HEK293 (cell line): ENCODE results near the gene ARAP3.
A peak's percentile ranks its signal among the peaks of the same experiment; 100 is the strongest.

Experiments
- CTCF ChIA-PET: fragments of 350-600 bp; formaldehyde crosslinking; extraction: SDS; loops from one replicate; lab custom pipeline; 2021; ENCODE audit warnings: antibody characterized with exemption; lab: Yijun Ruan, JAX
- POLR2A ChIA-PET: fragments of 300-600 bp; formaldehyde crosslinking; extraction: SDS; loops from one replicate; lab custom pipeline; 2020; ENCODE audit warnings: antibody characterized with exemption, inconsistent platforms; lab: Yijun Ruan, JAX
- H3K27ac ChIP-seq: fragments of 200-500 bp; sonication (Bioruptor generic); 2 replicates; pipeline ENCODE4 v1.5.1; 2014; ENCODE audit warnings: low read depth, low read length, control low read depth, inconsistent platforms; ENCODE audit errors: extremely low read depth
- H3K36me3 ChIP-seq, 2 experiments: fragments of 200-500 bp in 1 of 2; sonication (Bioruptor generic) in 1 of 2; 1 replicate in 1 of 2; 2 replicates in 1 of 2; pipeline ENCODE4 v1.5.1; 2014 to 2017; ENCODE audit warnings: inconsistent platforms in 2 of 2, low read length in 2 of 2; ENCODE audit not compliant: control insufficient read depth in 2 of 2, insufficient read depth in 1 of 2
- H3K4me1 ChIP-seq: fragments of 200-500 bp; sonication (Bioruptor generic); 2 replicates; pipeline ENCODE4 v1.5.1; 2014; ENCODE audit warnings: mild to moderate bottlenecking, low read length, inconsistent platforms; ENCODE audit not compliant: control insufficient read depth, insufficient read depth
- H3K4me3 ChIP-seq: 2 replicates; pipeline ENCODE4 v1.5.1; 2011; ENCODE audit warnings: low read depth, mild to moderate bottlenecking, control low read depth, low read length, moderate library complexity
- H3K9me3 ChIP-seq: fragments of 200-500 bp; sonication (Bioruptor generic); 2 replicates; pipeline ENCODE4 v1.5.1; 2014; ENCODE audit warnings: low read depth, low read length, inconsistent platforms; ENCODE audit not compliant: control insufficient read depth, insufficient read depth
- EGR2 ChIP-seq: fragments of 450-650 bp; formaldehyde crosslinking; IDR thresholded peaks from 2 replicates; pipeline ENCODE4 v1.5.1; 2016; ENCODE audit warnings: low read depth, missing biosample characterization, missing genetic modification characterization
- GLIS2 ChIP-seq: fragments of 450-650 bp; formaldehyde crosslinking; IDR thresholded peaks from 2 replicates; pipeline ENCODE4 v1.5.1; 2016; ENCODE audit warnings: missing biosample characterization, missing genetic modification characterization
- HOXD13 ChIP-seq: sonication (generic); formaldehyde crosslinking; IDR thresholded peaks from 2 replicates; pipeline ENCODE4 v1.8.0; 2022; ENCODE audit warnings: missing genetic modification reagents, borderline replicate concordance
- INSM2 ChIP-seq: fragments of 450-650 bp; formaldehyde crosslinking; IDR thresholded peaks from 2 replicates; pipeline ENCODE4 v1.5.1; 2016; ENCODE audit warnings: missing biosample characterization, missing genetic modification characterization
- PATZ1 ChIP-seq: fragments of 450-650 bp; formaldehyde crosslinking; IDR thresholded peaks from 2 replicates; pipeline ENCODE4 v1.5.1; 2016; ENCODE audit warnings: missing biosample characterization, missing genetic modification characterization
- PRDM10 ChIP-seq: fragments of 450-650 bp; formaldehyde crosslinking; IDR thresholded peaks from 2 replicates; pipeline ENCODE4 v1.5.1; 2016; ENCODE audit warnings: missing biosample characterization, missing genetic modification characterization
- PRDM4 ChIP-seq: fragments of 450-650 bp; formaldehyde crosslinking; IDR thresholded peaks from 2 replicates; pipeline ENCODE4 v1.5.1; 2017; ENCODE audit warnings: missing biosample characterization, missing genetic modification characterization
- ZBTB44 ChIP-seq: fragments of 450-650 bp; IDR thresholded peaks from 2 replicates; pipeline ENCODE4 v1.5.1; 2018; ENCODE audit warnings: missing biosample characterization, mild to moderate bottlenecking, missing genetic modification characterization
- ZFHX2 ChIP-seq: fragments of 450-650 bp; formaldehyde crosslinking; conservative IDR thresholded peaks from 2 replicates; pipeline ENCODE4 v1.5.1; 2016; ENCODE audit warnings: missing biosample characterization, missing genetic modification characterization
- ZFP37 ChIP-seq: fragments of 450-650 bp; formaldehyde crosslinking; IDR thresholded peaks from 2 replicates; pipeline ENCODE4 v1.5.1; 2016; ENCODE audit warnings: missing biosample characterization, missing genetic modification characterization
- ZIC2 ChIP-seq: fragments of 450-650 bp; formaldehyde crosslinking; IDR thresholded peaks from 2 replicates; pipeline ENCODE4 v1.5.1; 2016; ENCODE audit warnings: missing biosample characterization, missing genetic modification characterization
- ZNF132 ChIP-seq: fragments of 450-650 bp; formaldehyde crosslinking; IDR thresholded peaks from 2 replicates; pipeline ENCODE4 v1.5.1; 2017; ENCODE audit warnings: missing biosample characterization, missing genetic modification characterization, borderline replicate concordance
- ZNF23 ChIP-seq: fragments of 450-650 bp; formaldehyde crosslinking; IDR thresholded peaks from 2 replicates; pipeline ENCODE4 v1.5.1; 2016; ENCODE audit warnings: missing biosample characterization, missing genetic modification characterization, borderline replicate concordance
- ZNF324 ChIP-seq: fragments of 450-650 bp; formaldehyde crosslinking; IDR thresholded peaks from 2 replicates; pipeline ENCODE4 v1.5.1; 2016; ENCODE audit warnings: missing biosample characterization, missing genetic modification characterization
- ZNF366 ChIP-seq: fragments of 450-650 bp; formaldehyde crosslinking; conservative IDR thresholded peaks from 2 replicates; pipeline ENCODE4 v1.5.1; 2016; ENCODE audit warnings: missing biosample characterization, missing genetic modification characterization
- ZNF670 ChIP-seq: fragments of 450-650 bp; formaldehyde crosslinking; IDR thresholded peaks from 2 replicates; pipeline ENCODE4 v1.5.1; 2016; ENCODE audit warnings: missing biosample characterization, missing genetic modification characterization, low read depth
- ZNF777 ChIP-seq: fragments of 450-650 bp; formaldehyde crosslinking; IDR thresholded peaks from 2 replicates; pipeline ENCODE4 v1.5.1; 2017; ENCODE audit warnings: missing biosample characterization, missing genetic modification characterization, borderline replicate concordance
- ZSCAN18 ChIP-seq: fragments of 450-650 bp; formaldehyde crosslinking; IDR thresholded peaks from 2 replicates; pipeline ENCODE4 v1.5.1; 2016; ENCODE audit warnings: missing biosample characterization, missing genetic modification characterization

ARAP3 gene

GRCh38 chr5:141677415-141677814, 4.6 kb downstream of the ARAP3 start (continued):
- TF ChIP-seq PRDM4: no peak
- TF ChIP-seq ZSCAN18 (tag by site-specific recombination): no peak

GRCh38 chr5:141675672-141676071, 6.4 kb downstream of the ARAP3 start:
- CTCF ChIA-PET: interaction anchor here (0.6 to 3.0 kb wide), 3 partner anchors 11 to 504 kb away, joined by 4 to 17 read pairs (median 5); no protein-coding TSS in a partner anchor
- H3K36me3 ChIP-seq: peaks cover 0 to 9% of the 10 kb centered on the region in 2 experiments; a peak in 2 of 3 replicates
- no peak for TF ChIP-seq INSM2 (tag by site-specific recombination)
- 0 out of 2 replicates have a peak, but pooled peaks have one; percentile 14 for TF ChIP-seq ZIC2 (tag by site-specific recombination)
- no peak for TF ChIP-seq ZNF670 (tag by site-specific recombination)
- TF ChIP-seq ZNF132 (tag by site-specific recombination): no peak
- no peak for TF ChIP-seq ZNF366 (tag by site-specific recombination)
- TF ChIP-seq ZNF23 (tag by site-specific recombination): no peak
- no peak for TF ChIP-seq ZNF324
- no peak for TF ChIP-seq PATZ1 (tag by site-specific recombination)
- no peak for TF ChIP-seq GLIS2 (tag by site-specific recombination)
- peak; percentile 52; the same call in 1 of the 2 replicates for TF ChIP-seq EGR2 (tag by site-specific recombination)
- TF ChIP-seq ZNF777 (tag by site-specific recombination): no peak
- no peak for TF ChIP-seq ZFP37 (tag by site-specific recombination)
- TF ChIP-seq HOXD13: no peak
- TF ChIP-seq, all 188 proteins: peak for 2
- Histone ChIP-seq H3K9me3 (no peaks in the 10 kb centered on the region), H3K4me3 (no peak overlapping the region), H3K27ac (no peak overlapping the region), H3K4me1 (no peaks in the 10 kb centered on the region)
- POLR2A ChIA-PET: no interaction called here

GRCh38 chr5:141674747-141675146, 7.3 kb downstream of the ARAP3 start:
- no peak overlapping the region for H3K4me3 ChIP-seq
- POLR2A ChIA-PET: no interaction called here
- no peaks in the 10 kb centered on the region for H3K4me1 ChIP-seq
- CTCF ChIA-PET: no interaction called here
- H3K9me3 ChIP-seq: no peaks in the 10 kb centered on the region
- H3K27ac ChIP-seq: no peak overlapping the region
- H3K36me3 ChIP-seq: peaks cover 0 to 9% of the 10 kb centered on the region in 2 experiments; a peak in 2 of 3 replicates
- no peak for TF ChIP-seq ZBTB44 (tag by site-specific recombination)
- TF ChIP-seq PRDM10: peak; percentile 86
- peak; percentile 44 for TF ChIP-seq ZFHX2 (tag by site-specific recombination)
